OCI-LY3 (cell line): Measurements from ENCODE around the gene MIS18A.

Experiments used
- CTCF ChIP-seq: fragments of 200-600, 300-600 bp; sonication (generic); IDR thresholded peaks from 2 replicates; pipeline ENCODE4 v1.5.1; 2014; ENCODE audit warnings: antibody characterized with exemption, low read length, low read depth
- EZH2phosphoT487 ChIP-seq: fragments of 200-600 bp; shearing (Covaris generic); IDR thresholded peaks from 2 replicates; pipeline ENCODE4 v1.6.1; 2018; ENCODE audit warnings: antibody characterized with exemption, mixed run types, low read depth

GRCh38 chr21:32256251-32256650 lies 22.6 kb downstream of the MIS18A start:
- TF ChIP-seq CTCF = no peak
- TF ChIP-seq EZH2phosphoT487 = no peak
